Measurements from ENCODE around the gene PCNT.

PCNT gene

GRCh38 chr21:46345861-46346260, 21.9 kb downstream of the PCNT start:
- ChIA-PET CTCF (no interaction called here), POLR2A (no interaction called here)
- Histone ChIP-seq H3K4me3 (ENCODE audit: low read depth, low read length) (no peak overlapping the region), H3K4me1 (ENCODE audit: control insufficient read depth, insufficient read depth, low read length) (no peaks in the 10 kb centered on the region), H3K9me3 (ENCODE audit: control insufficient read depth, insufficient read depth, low read depth, low read length) (no peaks in the 10 kb centered on the region), H3K27ac (ENCODE audit: extremely low read depth, low read depth, low read length) (no peak overlapping the region), H3K36me3 (ENCODE audit: control insufficient read depth in 2 of 2, insufficient read depth in 1 of 2, low read length in 2 of 2) (peaks cover 44 to 72% of the 10 kb centered on the region in 2 experiments)
- TF ChIP-seq ZNF623 (tag by site-specific recombination; IDR thresholded peaks at IDR 0.05): no peak
- TF ChIP-seq ZNF670 (tag by site-specific recombination; IDR thresholded peaks at IDR 0.05; ENCODE audit: low read depth): no peak
- TF ChIP-seq KLF16 (tag by site-specific recombination; IDR thresholded peaks at IDR 0.05): no peak
- TF ChIP-seq ZNF133 (tag by site-specific recombination; IDR thresholded peaks at IDR 0.05): no peak

- Histone ChIP-seq H3K4me3 (ENCODE audit: low read depth, low read length) (no peak overlapping the region), H3K36me3 (ENCODE audit: control insufficient read depth in 2 of 2, insufficient read depth in 1 of 2, low read length in 2 of 2) (peaks cover 44 to 78% of the 10 kb centered on the region in 2 experiments), H3K9me3 (ENCODE audit: control insufficient read depth, insufficient read depth, low read depth, low read length) (no peaks in the 10 kb centered on the region), H3K27ac (ENCODE audit: extremely low read depth, low read depth, low read length) (no peak overlapping the region), H3K4me1 (ENCODE audit: control insufficient read depth, insufficient read depth, low read length) (no peaks in the 10 kb centered on the region)
- ChIA-PET CTCF (interaction anchor here (0.6 to 1.5 kb wide), 3 partner anchors 21 to 45 kb away, joined by 3 read pairs; no protein-coding TSS in a partner anchor), POLR2A (interaction anchor here (0.6 kb wide), 1 partner anchor 41 kb away, joined by 4 read pairs; no protein-coding TSS in a partner anchor)
- TF ChIP-seq ZBTB21 (tag by site-specific recombination; IDR thresholded peaks at IDR 0.05) (no peak), HOXA7 (CRISPR knock-in tag; IDR thresholded peaks at IDR 0.05; ENCODE audit: borderline replicate concordance) (no peak), ZNF670 (tag by site-specific recombination; IDR thresholded peaks at IDR 0.05; ENCODE audit: low read depth) (no peak), GLI4 (tag by site-specific recombination; IDR thresholded peaks at IDR 0.05) (no peak), ZNF155 (tag by site-specific recombination; IDR thresholded peaks at IDR 0.05) (no peak)
Measured at GRCh38 chr21:46346296-46347202, 22.6 kb downstream of the PCNT start.

GRCh38 chr21:46347203-46347550, 23.2 kb downstream of the PCNT start:
- no peak for TF ChIP-seq KLF17 (tag by site-specific recombination; IDR thresholded peaks at IDR 0.05)
- H3K9me3 ChIP-seq (ENCODE audit: control insufficient read depth, insufficient read depth, low read depth, low read length): no peaks in the 10 kb centered on the region
- no peak overlapping the region for H3K4me3 ChIP-seq (ENCODE audit: low read depth, low read length)
- POLR2A ChIA-PET: interaction anchor here (0.6 kb wide), 1 partner anchor 42 kb away, joined by 4 read pairs; no protein-coding TSS in a partner anchor
- no peaks in the 10 kb centered on the region for H3K4me1 ChIP-seq (ENCODE audit: control insufficient read depth, insufficient read depth, low read length)
- CTCF ChIA-PET: interaction anchor here (0.6 to 1.5 kb wide), 4 partner anchors 22 to 116 kb away, joined by 3 read pairs; no protein-coding TSS in a partner anchor
- peaks cover 44 to 82% of the 10 kb centered on the region in 2 experiments for H3K36me3 ChIP-seq (ENCODE audit: control insufficient read depth in 2 of 2, insufficient read depth in 1 of 2, low read length in 2 of 2)
- no peak overlapping the region for H3K27ac ChIP-seq (ENCODE audit: extremely low read depth, low read depth, low read length)

- H3K36me3 ChIP-seq (ENCODE audit: control insufficient read depth in 2 of 2, insufficient read depth in 1 of 2, low read length in 2 of 2): peaks cover 37 to 88% of the 10 kb centered on the region in 2 experiments
- H3K4me1 ChIP-seq (ENCODE audit: control insufficient read depth, insufficient read depth, low read length): no peaks in the 10 kb centered on the region
- no peaks in the 10 kb centered on the region for H3K9me3 ChIP-seq (ENCODE audit: control insufficient read depth, insufficient read depth, low read depth, low read length)
- H3K27ac ChIP-seq (ENCODE audit: extremely low read depth, low read depth, low read length): no peak overlapping the region
- CTCF ChIA-PET: interaction anchor here (1.0 to 1.5 kb wide), 3 partner anchors 23 to 117 kb away, joined by 3 read pairs; no protein-coding TSS in a partner anchor
- POLR2A ChIA-PET: no interaction called here
- H3K4me3 ChIP-seq (ENCODE audit: low read depth, low read length): no peak overlapping the region
- TF ChIP-seq ZNF530 (tag by site-specific recombination; IDR thresholded peaks at IDR 0.05; ENCODE audit: low read depth) (no peak), ZNF776 (tag by site-specific recombination; IDR thresholded peaks at IDR 0.05; ENCODE audit: borderline replicate concordance) (no peak), ZNF658 (tag by site-specific recombination; IDR thresholded peaks at IDR 0.05) (no peak), BCL6B (tag by site-specific recombination; IDR thresholded peaks at IDR 0.05) (no peak), ZNF341 (tag by site-specific recombination; IDR thresholded peaks at IDR 0.05; ENCODE audit: low read depth) (no peak), SALL2 (tag by site-specific recombination; IDR thresholded peaks at IDR 0.05; ENCODE audit: borderline replicate concordance) (no peak), ZSCAN16 (tag by site-specific recombination; IDR thresholded peaks at IDR 0.05) (no peak), ZFP69B (tag by site-specific recombination; IDR thresholded peaks at IDR 0.05) (no peak), ATF2 (tag by site-specific recombination; IDR thresholded peaks at IDR 0.05; ENCODE audit: low read depth) (no peak), OSR2 (tag by site-specific recombination; IDR thresholded peaks at IDR 0.05) (no peak), HIC1 (tag by site-specific recombination; IDR thresholded peaks at IDR 0.05) (no peak), ZBTB1 (tag by site-specific recombination; IDR thresholded peaks at IDR 0.05) (no peak)
Measured at GRCh38 chr21:46347791-46348381, 23.9 kb downstream of the PCNT start.

All from HEK293 (cell line).